PC-9 (cell line): ENCODE data around the gene RORC. TPM values are rescaled to one million over a fixed set of nuclear protein-coding genes. Genes with fewer than 3 reads are reported as not detected.
"Not testable (repeated sequence)": the region's sequence is repeated elsewhere in the genome, so short reads cannot be mapped to it uniquely, and the experiment has no call there.

Experiments used
- BruUV-seq: library from RNA; stranded (reverse); fragments of 400-500 nt; replicated peaks from 2 replicates; lab custom pipeline; 2021; lab: Mats Ljungman, UMichigan
- CTCF ChIA-PET: fragments of 300-600 bp; sonication (Branson Sonifier 250); formaldehyde crosslinking; loops from one replicate; lab custom pipeline; 2022; ENCODE audit warnings: antibody characterized with exemption; lab: Charles Lee
- POLR2A ChIA-PET: fragments of 300-600 bp; sonication (Branson Sonifier 250); formaldehyde crosslinking; loops from one replicate; lab custom pipeline; 2022; ENCODE audit warnings: antibody characterized with exemption; ENCODE audit not compliant: unreplicated experiment; lab: Charles Lee
- DNase-seq, 2 experiments: peaks; one replicate each; pipeline versions ENCODE4 v3.0.0 to v3.0.0-alpha.2; 2015 to 2022; ENCODE audit warnings: mixed read lengths in 1 of 2
- H2AFZ ChIP-seq: fragments of 200-600 bp; sonication (generic); 2 replicates; pipeline ENCODE4 v1.8.1; 2017; ENCODE audit warnings: antibody characterized with exemption
- H3F3A ChIP-seq: fragments of 200-600 bp; sonication (generic); 2 replicates; pipeline ENCODE4 v1.8.1; 2017; ENCODE audit warnings: antibody characterized with exemption, mild to moderate bottlenecking, low read depth; ENCODE audit not compliant: insufficient read depth
- H3K27ac ChIP-seq: fragments of 200-600 bp; sonication (generic); 2 replicates; pipeline ENCODE4 v1.6.1; 2016; ENCODE audit warnings: mixed run types
- H3K27me3 ChIP-seq: fragments of 200-600 bp; sonication (generic); 2 replicates; pipeline ENCODE4 v1.6.1; 2016; ENCODE audit warnings: low read depth, mixed run types; ENCODE audit not compliant: insufficient read depth
- H3K36me3 ChIP-seq: fragments of 200-600 bp; sonication (generic); 2 replicates; pipeline ENCODE4 v1.6.1; 2016; ENCODE audit warnings: low read depth, mixed run types
- H3K4me1 ChIP-seq: fragments of 200-600 bp; sonication (generic); replicated peaks from 2 replicates; pipeline ENCODE4 v1.6.1; 2016; ENCODE audit warnings: mixed run types; ENCODE audit not compliant: insufficient read depth
- H3K4me2 ChIP-seq: fragments of 200-600 bp; sonication (generic); 2 replicates; pipeline ENCODE4 v1.6.1; 2017; ENCODE audit warnings: mixed run types
- H3K4me3 ChIP-seq: fragments of 200-600 bp; sonication (generic); 2 replicates; pipeline ENCODE4 v1.6.1; 2016; ENCODE audit warnings: mixed run types
- H3K79me2 ChIP-seq: fragments of 200-600 bp; sonication (generic); 2 replicates; pipeline ENCODE4 v1.6.1; 2017; ENCODE audit warnings: low read depth, mixed run types
- H3K9me2 ChIP-seq: fragments of 200-600 bp; sonication (generic); 2 replicates; pipeline ENCODE4 v1.8.1; 2017; ENCODE audit warnings: mild to moderate bottlenecking; ENCODE audit not compliant: insufficient read depth
- H3K9me3 ChIP-seq: fragments of 200-600 bp; sonication (generic); 2 replicates; pipeline ENCODE4 v1.8.1; 2016; ENCODE audit warnings: low read depth; ENCODE audit not compliant: insufficient read depth
- H4K20me1 ChIP-seq: fragments of 200-600 bp; sonication (generic); 2 replicates; pipeline ENCODE4 v1.8.1; 2017; ENCODE audit not compliant: insufficient read depth
- CTCF ChIP-seq: fragments of 200-600 bp; sonication (generic); conservative IDR thresholded peaks from 2 replicates; pipeline ENCODE4 v1.6.1; 2017; ENCODE audit warnings: mixed run types, antibody characterized with exemption, mild to moderate bottlenecking, moderate library complexity
- EZH2 ChIP-seq: fragments of 200-600 bp; sonication (generic); IDR thresholded peaks from 2 replicates; pipeline ENCODE4 v1.8.0; 2017; ENCODE audit warnings: antibody characterized with exemption, low read depth
- intact Hi-C: fragments of 100-400 bp; cut with micrococcal nuclease; formaldehyde crosslinking; loops from one replicate; pipeline ENCODE4 v1.10.0; 2022; ENCODE audit not compliant: unreplicated experiment
- total RNA-seq: library from RNA; stranded (reverse); gene quantifications from 2 replicates; pipeline ENCODE4 v1.2.3, GENCODE V29; 2021

RORC gene
- total RNA-seq, 1 experiment from 2014 or later = 0.35 TPM

- no peak for DNase-seq
- Histone ChIP-seq H2AFZ (no peak overlapping the region), H3K4me3 (no peak overlapping the region), H3K9me3 (no peaks in the 10 kb centered on the region), H4K20me1 (no peaks in the 10 kb centered on the region), H3K4me1 (no peaks in the 10 kb centered on the region), H3K36me3 (peaks cover 4% of the 10 kb centered on the region; the same call in 1 of the 2 replicates), H3K4me2 (no peak overlapping the region), H3K9me2 (no peaks in the 10 kb centered on the region), H3F3A (no peaks in the 10 kb centered on the region), H3K79me2 (no peaks in the 10 kb centered on the region), H3K27me3 (no peaks in the 10 kb centered on the region), H3K27ac (no peak overlapping the region)
- BruUV-seq = no TSS peak
- intact Hi-C loops = no loop called here
- ChIA-PET POLR2A (no interaction called here), CTCF (no interaction called here)
- TF ChIP-seq CTCF = no peak
- no peak for TF ChIP-seq EZH2
These were observed 47.8 kb downstream of the RORC start for GRCh38 chr1:151783796-151784195.

- H3K36me3 ChIP-seq = peaks cover 4% of the 10 kb centered on the region; the same call in 1 of the 2 replicates
- H4K20me1 ChIP-seq = no peaks in the 10 kb centered on the region
- H3K27ac ChIP-seq = no peak overlapping the region
- ChIA-PET CTCF (no interaction called here), POLR2A (no interaction called here)
- no peaks in the 10 kb centered on the region for H3K79me2 ChIP-seq
- no peak overlapping the region for H3K4me2 ChIP-seq
- no TSS peak for BruUV-seq
- no peaks in the 10 kb centered on the region for H3F3A ChIP-seq
- no peak overlapping the region for H2AFZ ChIP-seq
- DNase-seq = no peak
- H3K9me2 ChIP-seq = no peaks in the 10 kb centered on the region
- TF ChIP-seq CTCF (no peak), EZH2 (no peak)
- intact Hi-C loops = no loop called here
- H3K27me3 ChIP-seq = no peaks in the 10 kb centered on the region
- no peak overlapping the region for H3K4me3 ChIP-seq
- H3K4me1 ChIP-seq = no peaks in the 10 kb centered on the region
- H3K9me3 ChIP-seq = no peaks in the 10 kb centered on the region
These were observed 48.9 kb downstream of the RORC start for GRCh38 chr1:151782741-151783140.

- H3F3A ChIP-seq, H3K9me2 ChIP-seq, POLR2A ChIA-PET, H3K27me3 ChIP-seq, H3K4me1 ChIP-seq, CTCF ChIA-PET, H3K27ac ChIP-seq, H4K20me1 ChIP-seq, H2AFZ ChIP-seq, H3K4me3 ChIP-seq, BruUV-seq, H3K36me3 ChIP-seq, intact Hi-C loops, H3K4me2 ChIP-seq, DNase-seq, H3K9me3 ChIP-seq, H3K79me2 ChIP-seq: not testable (repeated sequence)
These were observed 49.6 kb downstream of the RORC start for GRCh38 chr1:151782026-151782425.

- H3K9me2 ChIP-seq, BruUV-seq, H3F3A ChIP-seq, H3K9me3 ChIP-seq, H2AFZ ChIP-seq, DNase-seq, H3K4me2 ChIP-seq, CTCF ChIA-PET, H4K20me1 ChIP-seq, H3K79me2 ChIP-seq, H3K36me3 ChIP-seq, H3K4me1 ChIP-seq, POLR2A ChIA-PET, H3K4me3 ChIP-seq, intact Hi-C loops, H3K27me3 ChIP-seq, H3K27ac ChIP-seq: not testable (repeated sequence)
These were observed 50.9 kb downstream of the RORC start for GRCh38 chr1:151780736-151781135.
